ENCODE data around the gene FNBP1. TPM values are rescaled to one million over a fixed set of nuclear protein-coding genes. Genes with fewer than 3 reads are reported as not detected.
"Not testable (repeated sequence)": the region's sequence is repeated elsewhere in the genome, so short reads cannot be mapped to it uniquely, and the experiment has no call there.

FNBP1 gene
- total RNA-seq, 1 donor from 2014 or later, result 25.6 TPM

DNA sequence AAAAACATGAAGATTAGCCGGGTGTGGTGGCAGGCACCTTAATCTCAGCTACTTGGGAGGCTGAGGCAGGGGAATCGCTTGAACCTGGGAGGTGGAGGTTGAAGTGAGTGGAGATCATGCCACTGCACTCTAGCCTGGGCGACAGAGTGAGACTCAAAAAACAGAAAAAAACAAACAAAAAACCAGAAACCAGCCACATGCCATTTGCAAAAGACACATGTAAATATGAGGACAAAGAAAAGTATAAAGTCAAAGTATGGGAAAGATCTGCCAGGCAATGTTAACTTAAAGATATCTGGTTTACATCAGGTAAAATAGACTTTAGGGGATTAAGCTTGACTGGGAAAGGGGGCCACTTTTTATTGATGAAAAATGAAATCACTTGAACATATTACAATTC, 90.7 kb downstream of the FNBP1 start:
- DNase-seq (ENCODE audit: low read depth), result no peak
- TF ChIP-seq, protein P1, sequence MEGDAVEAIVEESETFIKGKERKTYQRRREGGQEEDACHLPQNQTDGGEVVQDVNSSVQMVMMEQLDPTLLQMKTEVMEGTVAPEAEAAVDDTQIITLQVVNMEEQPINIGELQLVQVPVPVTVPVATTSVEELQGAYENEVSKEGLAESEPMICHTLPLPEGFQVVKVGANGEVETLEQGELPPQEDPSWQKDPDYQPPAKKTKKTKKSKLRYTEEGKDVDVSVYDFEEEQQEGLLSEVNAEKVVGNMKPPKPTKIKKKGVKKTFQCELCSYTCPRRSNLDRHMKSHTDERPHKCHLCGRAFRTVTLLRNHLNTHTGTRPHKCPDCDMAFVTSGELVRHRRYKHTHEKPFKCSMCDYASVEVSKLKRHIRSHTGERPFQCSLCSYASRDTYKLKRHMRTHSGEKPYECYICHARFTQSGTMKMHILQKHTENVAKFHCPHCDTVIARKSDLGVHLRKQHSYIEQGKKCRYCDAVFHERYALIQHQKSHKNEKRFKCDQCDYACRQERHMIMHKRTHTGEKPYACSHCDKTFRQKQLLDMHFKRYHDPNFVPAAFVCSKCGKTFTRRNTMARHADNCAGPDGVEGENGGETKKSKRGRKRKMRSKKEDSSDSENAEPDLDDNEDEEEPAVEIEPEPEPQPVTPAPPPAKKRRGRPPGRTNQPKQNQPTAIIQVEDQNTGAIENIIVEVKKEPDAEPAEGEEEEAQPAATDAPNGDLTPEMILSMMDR (conservative IDR thresholded peaks at IDR 0.05; ENCODE audit: low read depth, low read length), result no peak
- H3K4me3 ChIP-seq (ENCODE audit: low read depth, low read length), result no peak overlapping the region

DNA sequence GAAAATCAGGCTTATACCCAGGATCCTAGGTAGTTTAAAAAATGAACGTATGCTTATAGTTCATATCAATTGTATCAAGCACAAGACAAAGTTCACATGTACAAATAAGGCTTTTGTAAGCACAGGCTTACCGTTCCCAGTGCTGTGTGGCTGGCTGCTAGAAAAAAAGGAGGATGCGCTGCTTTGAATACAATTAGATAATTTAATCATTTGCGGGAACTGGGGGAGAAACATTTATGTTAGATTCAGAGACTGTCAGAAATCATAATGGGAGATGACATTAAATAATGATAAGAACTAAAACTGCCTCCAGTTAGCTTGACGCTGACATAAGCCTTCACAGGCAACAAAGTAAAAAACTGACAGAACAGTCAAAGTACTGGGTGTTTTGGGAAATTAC, 93.2 kb downstream of the FNBP1 start:
- H3K4me3 ChIP-seq (ENCODE audit: low read depth, low read length), result no peak overlapping the region
- DNase-seq (ENCODE audit: low read depth), result no peak
- TF ChIP-seq, protein P1 (conservative IDR thresholded peaks at IDR 0.05; ENCODE audit: low read depth, low read length), result no peak

DNA sequence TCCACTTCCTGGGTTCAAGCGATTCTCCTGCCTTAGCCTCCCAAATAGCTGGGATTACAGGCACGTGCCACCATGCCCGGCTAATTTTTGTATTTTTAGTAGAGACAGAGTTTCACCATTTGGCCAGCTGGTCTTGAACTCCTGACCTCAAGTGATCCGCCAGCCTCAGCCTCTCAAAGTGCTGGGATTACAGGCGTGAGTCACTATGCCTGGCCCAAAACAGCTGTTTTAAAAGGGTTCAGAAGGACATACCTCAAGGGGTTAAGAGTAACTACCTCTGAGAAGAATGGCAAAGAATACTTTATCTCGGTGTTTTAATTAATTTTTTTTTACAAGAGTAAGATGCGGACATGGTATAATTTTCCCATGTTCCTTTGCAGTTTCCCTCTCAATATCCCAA, 94.4 kb downstream of the FNBP1 start:
- DNase-seq (ENCODE audit: low read depth); H3K4me3 ChIP-seq (ENCODE audit: low read depth, low read length): not testable (repeated sequence)

GRCh38 chr9:129946246-129946995, 96.6 kb downstream of the FNBP1 start:
- TF ChIP-seq, protein P1 (conservative IDR thresholded peaks at IDR 0.05; ENCODE audit: low read depth, low read length), result no peak
- no peak overlapping the region for H3K4me3 ChIP-seq (ENCODE audit: low read depth, low read length)
- no peak for DNase-seq (ENCODE audit: low read depth)

DNA sequence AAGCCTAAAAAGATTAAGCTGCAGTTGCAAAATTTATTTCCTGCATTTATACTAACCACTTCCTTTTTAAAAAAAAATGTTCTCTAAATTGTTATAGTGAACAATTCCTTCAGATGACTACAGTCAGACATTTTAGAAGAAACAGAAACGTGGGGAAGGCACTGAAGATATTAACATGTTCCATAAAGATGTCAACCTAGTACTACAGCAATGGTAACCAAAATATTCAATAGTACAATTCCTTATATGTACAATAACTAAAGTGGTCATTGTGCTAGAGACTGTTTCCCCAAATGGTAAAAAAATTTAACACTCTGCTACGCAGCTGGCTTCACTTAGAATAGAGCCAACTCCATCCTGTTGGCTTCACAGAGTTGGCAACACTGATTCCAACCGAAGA, 97.7 kb downstream of the FNBP1 start:
- TF ChIP-seq, protein P1 (conservative IDR thresholded peaks at IDR 0.05; ENCODE audit: low read depth, low read length), result no peak
- DNase-seq (ENCODE audit: low read depth), result no peak
- H3K4me3 ChIP-seq (ENCODE audit: low read depth, low read length), result no peak overlapping the region

DNA sequence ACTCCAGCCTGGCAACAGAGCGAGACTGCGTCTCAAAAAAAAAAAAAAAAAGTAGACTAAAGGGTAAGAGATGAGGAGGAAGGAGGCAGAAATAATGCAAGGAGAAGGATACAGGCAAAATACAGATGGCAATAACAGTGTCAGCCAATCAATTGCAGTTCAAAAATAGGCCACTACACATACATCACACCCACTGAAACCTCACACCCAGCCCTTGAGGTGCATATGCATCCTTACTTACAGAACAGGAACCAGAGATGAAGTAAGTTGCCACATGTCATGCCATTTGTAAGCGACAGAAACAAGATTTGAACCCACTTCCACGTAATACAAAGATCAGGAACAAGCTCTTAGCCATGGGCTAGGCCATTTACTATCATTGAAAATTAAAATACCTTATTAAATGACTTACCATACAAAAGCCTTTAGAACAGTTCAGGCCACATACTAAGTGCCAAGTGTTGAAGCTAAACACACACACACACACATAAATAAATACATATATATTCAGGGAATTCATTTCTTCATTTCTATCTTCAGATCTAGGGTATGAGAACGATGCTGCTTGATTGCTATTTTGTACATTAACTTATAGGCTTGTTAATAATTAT, 98.4 kb downstream of the FNBP1 start:
- no peak overlapping the region for H3K4me3 ChIP-seq (ENCODE audit: low read depth, low read length)
- TF ChIP-seq, protein P1 (conservative IDR thresholded peaks at IDR 0.05; ENCODE audit: low read depth, low read length), result no peak
- DNase-seq (ENCODE audit: low read depth), result no peak

DNA sequence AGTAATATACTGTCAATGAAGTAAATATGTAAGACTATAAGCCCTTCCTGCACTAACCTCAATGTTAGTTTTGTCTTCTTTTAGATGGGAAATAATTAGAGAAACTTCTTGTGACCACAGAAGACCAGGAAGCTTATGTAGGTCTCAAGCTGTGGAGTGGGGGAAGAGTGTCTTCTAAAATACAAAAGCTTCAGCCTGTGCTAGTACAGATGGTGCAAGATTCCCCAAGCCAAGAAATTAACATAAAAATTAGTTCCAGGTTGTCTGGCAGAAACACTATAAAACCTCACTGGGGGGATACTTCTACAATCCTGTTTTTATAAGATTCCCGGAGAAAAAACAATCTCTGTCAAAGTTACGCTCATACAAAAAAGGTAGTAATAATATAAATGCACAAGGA, 103.6 kb downstream of the FNBP1 start:
- no peak overlapping the region for H3K4me3 ChIP-seq (ENCODE audit: low read depth, low read length)
- no peak for DNase-seq (ENCODE audit: low read depth)
- TF ChIP-seq, protein P1 (conservative IDR thresholded peaks at IDR 0.05; ENCODE audit: low read depth, low read length), result no peak

All from epithelial cell of proximal tubule (primary cell).